ENCODE measurements around the gene EHBP1L1. TPM values are rescaled to one million over a fixed set of nuclear protein-coding genes. Genes with fewer than 3 reads are reported as not detected.

Gene EHBP1L1
- total RNA-seq, 1 donor from 2014 or later, result 81.6 TPM

GRCh38 chr11:65546217-65546958, 29.5 kb upstream of the EHBP1L1 start:
- intact Hi-C loops (cut with micrococcal nuclease), result no loop called here

- intact Hi-C loops (cut with micrococcal nuclease), result no loop called here
Observed at GRCh38 chr11:65547446-65548125, 28.3 kb upstream of the EHBP1L1 start.

GRCh38 chr11:65548395-65548794, 27.5 kb upstream of the EHBP1L1 start:
- intact Hi-C loops (cut with micrococcal nuclease), result no loop called here

- intact Hi-C loops (cut with micrococcal nuclease), result no loop called here
Observed at GRCh38 chr11:65549096-65549495, 26.8 kb upstream of the EHBP1L1 start.

- intact Hi-C loops (cut with micrococcal nuclease), result loop anchor here (2.0 kb wide), 1 partner anchor 19 kb away; the partner anchor contains the start of gene ZNRD2
Observed at GRCh38 chr11:65551572-65552387, 24.1 kb upstream of the EHBP1L1 start.

GRCh38 chr11:65552388-65552951, 23.4 kb upstream of the EHBP1L1 start:
- intact Hi-C loops (cut with micrococcal nuclease), result loop anchor here (2.0 kb wide), 1 partner anchor 18 kb away; the partner anchor contains the start of gene ZNRD2

GRCh38 chr11:65553301-65554001, 22.4 kb upstream of the EHBP1L1 start:
- intact Hi-C loops (cut with micrococcal nuclease), result loop anchor here (2.0 kb wide), 2 partner anchors 13 to 17 kb away; partner anchors contain the start of gene ZNRD2

- intact Hi-C loops (cut with micrococcal nuclease), result loop anchor here (2.0 kb wide), 1 partner anchor 13 kb away; no protein-coding TSS in a partner anchor
Observed at GRCh38 chr11:65554057-65554818, 21.6 kb upstream of the EHBP1L1 start.

GRCh38 chr11:65554842-65555430, 20.9 kb upstream of the EHBP1L1 start:
- intact Hi-C loops (cut with micrococcal nuclease), result loop anchor here (2.0 kb wide), 1 partner anchor 14 kb away; no protein-coding TSS in a partner anchor

GRCh38 chr11:65555693-65556231, 20.1 kb upstream of the EHBP1L1 start:
- intact Hi-C loops (cut with micrococcal nuclease), result loop anchor here (2.0 kb wide), 1 partner anchor 15 kb away; no protein-coding TSS in a partner anchor

GRCh38 chr11:65556470-65557279, 19.2 kb upstream of the EHBP1L1 start:
- intact Hi-C loops (cut with micrococcal nuclease), result no loop called here

- intact Hi-C loops (cut with micrococcal nuclease), result no loop called here
Observed at GRCh38 chr11:65557280-65558001, 18.4 kb upstream of the EHBP1L1 start.

- intact Hi-C loops (cut with micrococcal nuclease), result no loop called here
Observed at GRCh38 chr11:65558002-65558929, 17.6 kb upstream of the EHBP1L1 start, which contains the start of gene LTBP3. Gene LTBP3 (minus strand): TSS chr11:65558359. CDS start chr11:65557959, 400 bp downstream.

GRCh38 chr11:65558930-65559509, 16.8 kb upstream of the EHBP1L1 start:
- intact Hi-C loops (cut with micrococcal nuclease), result no loop called here

- intact Hi-C loops (cut with micrococcal nuclease), result no loop called here
Observed at GRCh38 chr11:65559535-65559934, 16.3 kb upstream of the EHBP1L1 start.

GRCh38 chr11:65559951-65560537, 15.8 kb upstream of the EHBP1L1 start:
- intact Hi-C loops (cut with micrococcal nuclease), result no loop called here
